Measurements from ENCODE around the gene CD8A.
"Not testable (repeated sequence)": the region's sequence is repeated elsewhere in the genome, so short reads cannot be mapped to it uniquely, and the experiment has no call there.

The CD8A gene

GRCh38 chr2:86776532-86776931 lies 14.2 kb downstream of the CD8A start:
- DNase-seq (ENCODE audit: low spot score) = no peak

GRCh38 chr2:86775338-86775737 lies 15.4 kb downstream of the CD8A start:
- DNase-seq (ENCODE audit: low spot score) = no peak

- DNase-seq (ENCODE audit: low spot score) = no peak
Measured at GRCh38 chr2:86774862-86775261, 15.9 kb downstream of the CD8A start.

GRCh38 chr2:86772611-86773010 lies 18.1 kb downstream of the CD8A start:
- DNase-seq (ENCODE audit: low spot score) = no peak

- DNase-seq (ENCODE audit: low spot score) = no peak
Measured at GRCh38 chr2:86770816-86771301, 19.9 kb downstream of the CD8A start.

GRCh38 chr2:86769838-86770237 lies 20.9 kb downstream of the CD8A start:
- DNase-seq (ENCODE audit: low spot score) = no peak

- DNase-seq (ENCODE audit: low spot score) = no peak
Measured at GRCh38 chr2:86768189-86768949, 22.3 kb downstream of the CD8A start.

- DNase-seq (ENCODE audit: low spot score) = no peak
Measured at GRCh38 chr2:86765310-86765695, 25.4 kb downstream of the CD8A start.

- peak; percentile 31 for DNase-seq (ENCODE audit: low spot score)
Measured at GRCh38 chr2:86764661-86765309, 25.9 kb downstream of the CD8A start.

GRCh38 chr2:86760371-86760770 lies 30.3 kb downstream of the CD8A start:
- no peak for DNase-seq (ENCODE audit: low spot score)

GRCh38 chr2:86758405-86758804 lies 32.3 kb downstream of the CD8A start:
- no peak for DNase-seq (ENCODE audit: low spot score)

GRCh38 chr2:86753606-86754005 lies 37.1 kb downstream of the CD8A start:
- no peak for DNase-seq (ENCODE audit: low spot score)

- DNase-seq (ENCODE audit: low spot score) = no peak
Measured at GRCh38 chr2:86752934-86753333, 37.8 kb downstream of the CD8A start.

GRCh38 chr2:86751778-86752177 lies 38.9 kb downstream of the CD8A start:
- no peak for DNase-seq (ENCODE audit: low spot score)

GRCh38 chr2:86750240-86750839 lies 40.4 kb downstream of the CD8A start:
- DNase-seq (ENCODE audit: low spot score) = no peak

GRCh38 chr2:86747711-86748639 lies 42.7 kb downstream of the CD8A start:
- no peak for DNase-seq (ENCODE audit: low spot score)

GRCh38 chr2:86746939-86747338 lies 43.8 kb downstream of the CD8A start:
- DNase-seq (ENCODE audit: low spot score) = no peak

- no peak for DNase-seq (ENCODE audit: low spot score)
Measured at GRCh38 chr2:86744152-86744551, 46.6 kb downstream of the CD8A start.

- not testable (repeated sequence) for DNase-seq (ENCODE audit: low spot score)
Measured at GRCh38 chr2:86741889-86742498, 48.7 kb downstream of the CD8A start.

GRCh38 chr2:86739889-86740288 lies 50.8 kb downstream of the CD8A start:
- DNase-seq (ENCODE audit: low spot score) = not testable (repeated sequence)

- DNase-seq (ENCODE audit: low spot score) = not testable (repeated sequence)
Measured at GRCh38 chr2:86739485-86739884, 51.2 kb downstream of the CD8A start.

- DNase-seq (ENCODE audit: low spot score) = not testable (repeated sequence)
Measured at GRCh38 chr2:86734896-86735295, 55.8 kb downstream of the CD8A start.

Measured in CD4-positive, alpha-beta T cell treated with Interleukin-6 at 100 ng/mL for 8 hours (primary cell).